AG10803 (cell line): Measurements from ENCODE around the gene MCF2L2.

ENCODE experiments used
- DNase-seq: peaks from one replicate; pipeline ENCODE4 v3.0.0; 2010; ENCODE audit warnings: low read depth
- H3K4me3 ChIP-seq: 2 replicates; pipeline ENCODE4 v1.5.1; 2011; ENCODE audit warnings: mild to moderate bottlenecking, low read length, control low read depth
- TF ChIP-seq, protein P1 (sequence below): conservative IDR thresholded peaks from 2 replicates; pipeline ENCODE4 v1.5.1; 2011; ENCODE audit warnings: mild to moderate bottlenecking, low read length, control low read depth, inconsistent platforms

Gene MCF2L2

DNA sequence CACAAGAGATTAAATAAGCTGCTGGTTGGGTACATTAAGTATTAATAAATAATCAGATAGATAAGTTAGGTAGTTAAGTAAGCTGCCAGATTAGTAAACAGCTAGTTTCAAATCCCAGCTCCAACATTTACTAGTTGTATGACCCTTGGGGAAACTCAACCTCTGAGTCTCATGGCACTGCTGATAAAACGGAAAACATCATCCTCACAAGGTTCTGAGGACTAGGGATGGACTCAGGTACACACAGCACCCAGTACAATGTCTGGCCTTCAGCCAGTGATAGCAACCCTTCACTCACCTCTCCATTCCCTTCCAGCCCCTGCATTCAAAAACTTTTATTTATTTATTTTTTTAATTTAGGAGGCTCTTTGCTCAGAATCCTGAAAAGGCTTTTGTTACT is 143.1 kb downstream of the MCF2L2 start:
- H3K4me3 ChIP-seq: no peak overlapping the region
- TF ChIP-seq, protein P1, sequence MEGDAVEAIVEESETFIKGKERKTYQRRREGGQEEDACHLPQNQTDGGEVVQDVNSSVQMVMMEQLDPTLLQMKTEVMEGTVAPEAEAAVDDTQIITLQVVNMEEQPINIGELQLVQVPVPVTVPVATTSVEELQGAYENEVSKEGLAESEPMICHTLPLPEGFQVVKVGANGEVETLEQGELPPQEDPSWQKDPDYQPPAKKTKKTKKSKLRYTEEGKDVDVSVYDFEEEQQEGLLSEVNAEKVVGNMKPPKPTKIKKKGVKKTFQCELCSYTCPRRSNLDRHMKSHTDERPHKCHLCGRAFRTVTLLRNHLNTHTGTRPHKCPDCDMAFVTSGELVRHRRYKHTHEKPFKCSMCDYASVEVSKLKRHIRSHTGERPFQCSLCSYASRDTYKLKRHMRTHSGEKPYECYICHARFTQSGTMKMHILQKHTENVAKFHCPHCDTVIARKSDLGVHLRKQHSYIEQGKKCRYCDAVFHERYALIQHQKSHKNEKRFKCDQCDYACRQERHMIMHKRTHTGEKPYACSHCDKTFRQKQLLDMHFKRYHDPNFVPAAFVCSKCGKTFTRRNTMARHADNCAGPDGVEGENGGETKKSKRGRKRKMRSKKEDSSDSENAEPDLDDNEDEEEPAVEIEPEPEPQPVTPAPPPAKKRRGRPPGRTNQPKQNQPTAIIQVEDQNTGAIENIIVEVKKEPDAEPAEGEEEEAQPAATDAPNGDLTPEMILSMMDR: no peak
- no peak for DNase-seq

DNA sequence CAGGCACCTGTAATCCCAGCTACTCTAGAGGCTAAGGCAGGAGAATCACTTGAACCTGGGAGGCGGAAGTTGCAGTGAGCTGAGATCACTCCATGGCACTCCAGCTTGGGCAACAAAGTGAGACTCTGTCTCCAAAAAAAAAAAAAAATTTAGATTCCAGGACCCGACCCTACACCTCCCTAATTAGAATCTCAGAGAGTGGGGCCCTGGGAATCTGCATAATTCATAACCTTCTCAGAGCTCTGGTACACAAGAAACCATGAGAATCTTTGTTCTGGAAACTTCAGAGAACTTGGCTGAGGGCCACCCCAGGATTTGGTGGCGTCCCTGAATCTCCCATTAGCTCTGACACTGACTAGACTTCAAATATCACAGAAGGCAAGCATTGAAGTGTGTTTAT is 143.8 kb downstream of the MCF2L2 start:
- no peak overlapping the region for H3K4me3 ChIP-seq
- DNase-seq: no peak
- TF ChIP-seq, protein P1: no peak

DNA sequence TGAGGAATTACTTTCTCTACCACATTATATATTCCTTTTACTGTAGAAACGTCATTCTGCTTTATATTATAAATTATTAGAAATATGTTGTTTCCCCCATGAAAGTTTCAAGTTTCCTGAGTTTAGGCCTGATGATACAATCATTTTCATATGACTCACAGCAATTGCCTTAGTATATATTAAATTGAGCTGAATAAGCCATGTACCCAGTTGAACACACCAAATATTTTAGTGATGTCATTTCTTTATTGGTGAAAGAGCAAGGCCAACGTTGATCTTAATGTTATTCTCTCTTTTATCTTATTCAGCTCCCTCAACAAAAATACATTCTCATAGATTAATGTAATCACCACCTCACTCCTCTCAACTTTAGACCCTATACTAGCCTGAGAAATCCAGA is 144.5 kb downstream of the MCF2L2 start:
- H3K4me3 ChIP-seq: no peak overlapping the region
- DNase-seq: no peak
- TF ChIP-seq, protein P1: no peak

DNA sequence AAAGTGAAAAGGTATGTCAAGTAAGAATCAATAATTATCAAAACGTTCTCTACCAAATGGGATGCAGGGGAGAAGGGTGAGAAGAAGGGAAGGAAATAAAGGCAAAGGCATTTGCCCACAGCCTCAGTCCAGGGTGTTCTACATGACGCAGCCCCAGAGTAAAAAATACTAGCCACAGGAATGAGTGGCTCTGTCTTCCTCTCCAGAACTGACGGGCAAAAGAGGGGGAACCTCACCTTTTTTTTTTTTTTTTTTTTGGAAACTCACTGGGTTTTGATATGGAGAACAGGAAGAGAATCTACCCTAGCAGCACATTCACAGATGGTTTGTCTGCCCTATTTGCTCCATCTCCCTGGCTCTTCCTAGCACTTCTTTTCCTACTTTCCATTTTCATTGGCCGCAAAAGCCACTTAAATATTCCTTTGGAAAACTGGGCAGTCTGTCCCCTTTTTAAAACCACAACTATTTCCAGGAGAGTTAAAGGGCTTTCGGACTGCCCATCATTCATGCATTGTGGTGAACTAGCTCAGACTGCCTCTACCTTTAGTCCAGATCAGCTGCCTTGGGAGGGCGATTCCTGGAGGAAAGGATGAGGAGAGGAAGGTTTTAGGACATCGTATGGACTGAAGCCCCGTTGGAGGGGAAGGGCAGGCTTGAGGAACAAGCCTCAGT is 147.2 kb downstream of the MCF2L2 start:
- TF ChIP-seq, protein P1: no peak
- no peak overlapping the region for H3K4me3 ChIP-seq
- no peak for DNase-seq

DNA sequence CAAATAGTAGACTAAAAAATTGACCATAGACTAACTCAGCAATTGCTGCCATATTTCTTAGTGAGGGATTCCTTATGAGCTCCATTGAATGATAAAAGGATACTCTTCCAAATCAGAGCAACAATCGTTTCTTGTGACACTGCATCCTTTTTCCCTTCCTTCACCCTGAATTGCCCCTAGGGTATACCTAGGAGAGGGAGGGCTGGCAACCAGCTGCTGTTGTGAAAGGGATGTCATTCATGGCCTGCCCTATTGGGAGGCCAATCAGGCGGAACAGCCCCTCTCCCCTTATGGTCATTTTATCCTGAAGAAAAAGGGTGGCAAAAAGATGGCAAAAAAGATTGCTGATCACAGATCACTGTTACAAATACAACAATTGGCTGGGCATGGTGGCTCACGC is 149.0 kb downstream of the MCF2L2 start:
- H3K4me3 ChIP-seq: no peak overlapping the region
- no peak for DNase-seq
- TF ChIP-seq, protein P1: no peak

DNA sequence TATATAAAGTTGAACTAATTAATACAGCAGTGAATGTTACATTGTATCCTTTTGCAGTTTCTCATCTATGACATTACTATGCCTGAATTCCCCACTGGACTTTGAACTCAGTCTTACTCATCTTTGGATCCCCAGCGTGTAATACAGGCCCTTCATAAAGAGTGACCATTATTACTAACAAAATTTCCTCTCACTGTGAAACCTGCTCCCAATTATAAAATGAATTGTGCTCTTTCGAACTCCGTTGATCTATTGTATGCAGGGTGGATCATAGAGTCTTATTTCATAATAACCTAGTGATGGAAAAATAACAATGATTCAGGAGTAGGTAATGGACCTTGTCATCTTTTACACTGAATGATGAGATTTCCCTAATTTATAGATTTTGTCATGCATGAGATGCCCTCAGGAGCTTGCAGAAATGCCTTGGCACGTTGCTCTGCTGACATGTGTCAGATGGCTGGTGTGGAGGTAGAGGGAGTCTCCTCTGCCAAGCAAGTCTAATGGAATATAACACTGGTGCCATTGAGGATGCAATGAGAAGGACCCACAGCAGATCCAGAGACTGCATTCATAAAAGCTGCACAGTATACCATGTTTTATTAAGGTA is 149.8 kb downstream of the MCF2L2 start:
- no peak overlapping the region for H3K4me3 ChIP-seq
- TF ChIP-seq, protein P1: no peak
- no peak for DNase-seq

DNA sequence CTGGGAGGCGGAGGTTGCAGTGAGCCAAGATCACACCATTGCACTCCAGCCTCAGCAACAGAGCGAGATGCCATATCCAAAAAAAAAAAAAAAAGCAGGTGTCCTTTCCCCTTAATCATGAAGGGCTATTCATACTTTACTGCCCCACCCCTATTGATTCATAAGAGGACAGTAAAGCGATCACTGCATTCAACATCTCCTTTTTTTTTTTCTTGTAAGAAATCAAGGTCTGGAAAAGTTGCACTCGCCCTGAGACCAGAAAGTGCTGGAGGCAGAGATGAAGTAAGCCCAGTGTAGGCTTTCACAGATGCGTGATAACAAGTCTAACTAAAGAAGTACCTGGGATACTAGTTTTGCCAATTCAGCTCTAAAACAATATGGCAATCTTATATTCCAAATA is 151.2 kb downstream of the MCF2L2 start:
- no peak overlapping the region for H3K4me3 ChIP-seq
- DNase-seq: no peak
- TF ChIP-seq, protein P1: no peak
